ENCODE measurements around the gene EHD2.
"Not testable (repeated sequence)": the region's sequence is repeated elsewhere in the genome, so short reads cannot be mapped to it uniquely, and the experiment has no call there.

EHD2 gene

GRCh38 chr19:47719047-47719859 lies 6.0 kb downstream of the EHD2 start:
- peak overlapping the region; percentile 76 for H3K9ac ChIP-seq (ENCODE audit: insufficient read length, low read depth)
- no peaks in the 10 kb centered on the region for H3K27me3 ChIP-seq (ENCODE audit: insufficient read depth, insufficient read length)
- TF ChIP-seq ZNF274 (IDR thresholded peaks at IDR 0.05; ENCODE audit: low read depth, low read length) (no peak), SUZ12 (IDR thresholded peaks at IDR 0.05; ENCODE audit: extremely low read depth, insufficient read depth, insufficient read length) (no peak), YY1 (IDR thresholded peaks at IDR 0.05; ENCODE audit: insufficient read depth, insufficient read length) (no peak)
- no peak for DNase-seq (ENCODE audit: low read depth, low spot score)
- peaks cover 5% of the 10 kb centered on the region; the same call in 1 of the 2 replicates for H3K9me3 ChIP-seq (ENCODE audit: insufficient read depth, low read length)
- H3K36me3 ChIP-seq (ENCODE audit: insufficient read depth, insufficient read length, low read length) = peaks cover 34% of the 10 kb centered on the region
- H3K4me3 ChIP-seq (ENCODE audit: insufficient read length, low read depth) = no peak overlapping the region
- H3K4me1 ChIP-seq (ENCODE audit: insufficient read depth, insufficient read length) = peaks cover 2% of the 10 kb centered on the region

GRCh38 chr19:47720669-47721422 lies 7.6 kb downstream of the EHD2 start:
- TF ChIP-seq YY1 (IDR thresholded peaks at IDR 0.05; ENCODE audit: insufficient read depth, insufficient read length) (no peak), SUZ12 (IDR thresholded peaks at IDR 0.05; ENCODE audit: extremely low read depth, insufficient read depth, insufficient read length) (no peak), ZNF274 (IDR thresholded peaks at IDR 0.05; ENCODE audit: low read depth, low read length) (no peak)
- H3K9ac ChIP-seq (ENCODE audit: insufficient read length, low read depth) = no peak overlapping the region
- H3K27me3 ChIP-seq (ENCODE audit: insufficient read depth, insufficient read length) = no peaks in the 10 kb centered on the region
- no peaks in the 10 kb centered on the region for H3K9me3 ChIP-seq (ENCODE audit: insufficient read depth, low read length)
- H3K4me1 ChIP-seq (ENCODE audit: insufficient read depth, insufficient read length) = peaks cover 9% of the 10 kb centered on the region
- H3K36me3 ChIP-seq (ENCODE audit: insufficient read depth, insufficient read length, low read length) = peaks cover 44% of the 10 kb centered on the region
- DNase-seq (ENCODE audit: low read depth, low spot score) = no peak
- no peak overlapping the region for H3K4me3 ChIP-seq (ENCODE audit: insufficient read length, low read depth)

- H3K4me3 ChIP-seq (ENCODE audit: insufficient read length, low read depth) = no peak overlapping the region
- TF ChIP-seq ZNF274 (IDR thresholded peaks at IDR 0.05; ENCODE audit: low read depth, low read length) = no peak
- TF ChIP-seq YY1 (IDR thresholded peaks at IDR 0.05; ENCODE audit: insufficient read depth, insufficient read length) = no peak
- no peak for TF ChIP-seq SUZ12 (IDR thresholded peaks at IDR 0.05; ENCODE audit: extremely low read depth, insufficient read depth, insufficient read length)
- H3K9me3 ChIP-seq (ENCODE audit: insufficient read depth, low read length) = no peaks in the 10 kb centered on the region
- no peak for DNase-seq (ENCODE audit: low read depth, low spot score)
- peaks cover 47% of the 10 kb centered on the region for H3K36me3 ChIP-seq (ENCODE audit: insufficient read depth, insufficient read length, low read length)
- peaks cover 10% of the 10 kb centered on the region for H3K4me1 ChIP-seq (ENCODE audit: insufficient read depth, insufficient read length)
- no peaks in the 10 kb centered on the region for H3K27me3 ChIP-seq (ENCODE audit: insufficient read depth, insufficient read length)
- no peak overlapping the region for H3K9ac ChIP-seq (ENCODE audit: insufficient read length, low read depth)
These were observed 10.3 kb downstream of the EHD2 start for GRCh38 chr19:47723581-47723940.

GRCh38 chr19:47725759-47726401 lies 12.7 kb downstream of the EHD2 start:
- DNase-seq (ENCODE audit: low read depth, low spot score) = no peak
- Histone ChIP-seq H3K9me3 (ENCODE audit: insufficient read depth, low read length) (no peaks in the 10 kb centered on the region), H3K4me1 (ENCODE audit: insufficient read depth, insufficient read length) (peaks cover 10% of the 10 kb centered on the region), H3K4me3 (ENCODE audit: insufficient read length, low read depth) (no peak overlapping the region), H3K9ac (ENCODE audit: insufficient read length, low read depth) (no peak overlapping the region), H3K27me3 (ENCODE audit: insufficient read depth, insufficient read length) (no peaks in the 10 kb centered on the region), H3K36me3 (ENCODE audit: insufficient read depth, insufficient read length, low read length) (peaks cover 48% of the 10 kb centered on the region)
- TF ChIP-seq ZNF274 (IDR thresholded peaks at IDR 0.05; ENCODE audit: low read depth, low read length) (no peak), SUZ12 (IDR thresholded peaks at IDR 0.05; ENCODE audit: extremely low read depth, insufficient read depth, insufficient read length) (no peak), YY1 (IDR thresholded peaks at IDR 0.05; ENCODE audit: insufficient read depth, insufficient read length) (no peak)

- no peak for DNase-seq (ENCODE audit: low read depth, low spot score)
- peaks cover 47% of the 10 kb centered on the region for H3K36me3 ChIP-seq (ENCODE audit: insufficient read depth, insufficient read length, low read length)
- H3K27me3 ChIP-seq (ENCODE audit: insufficient read depth, insufficient read length) = no peaks in the 10 kb centered on the region
- no peak for TF ChIP-seq SUZ12 (IDR thresholded peaks at IDR 0.05; ENCODE audit: extremely low read depth, insufficient read depth, insufficient read length)
- no peak for TF ChIP-seq ZNF274 (IDR thresholded peaks at IDR 0.05; ENCODE audit: low read depth, low read length)
- TF ChIP-seq YY1 (IDR thresholded peaks at IDR 0.05; ENCODE audit: insufficient read depth, insufficient read length) = no peak
- H3K4me1 ChIP-seq (ENCODE audit: insufficient read depth, insufficient read length) = peaks cover 10% of the 10 kb centered on the region
- no peak overlapping the region for H3K9ac ChIP-seq (ENCODE audit: insufficient read length, low read depth)
- no peaks in the 10 kb centered on the region for H3K9me3 ChIP-seq (ENCODE audit: insufficient read depth, low read length)
- H3K4me3 ChIP-seq (ENCODE audit: insufficient read length, low read depth) = no peak overlapping the region
These were observed 13.2 kb downstream of the EHD2 start for GRCh38 chr19:47726467-47726866.

- peaks cover 47% of the 10 kb centered on the region for H3K36me3 ChIP-seq (ENCODE audit: insufficient read depth, insufficient read length, low read length)
These were observed 15.1 kb downstream of the EHD2 start for GRCh38 chr19:47728295-47728694.

GRCh38 chr19:47729468-47729798 lies 16.2 kb downstream of the EHD2 start:
- Histone ChIP-seq H3K9ac (ENCODE audit: insufficient read length, low read depth) (peak overlapping the region; percentile 72), H3K27me3 (ENCODE audit: insufficient read depth, insufficient read length) (no peaks in the 10 kb centered on the region), H3K4me1 (ENCODE audit: insufficient read depth, insufficient read length) (peaks cover 6% of the 10 kb centered on the region), H3K4me3 (ENCODE audit: insufficient read length, low read depth) (peak overlapping the region; percentile 24), H3K9me3 (ENCODE audit: insufficient read depth, low read length) (no peaks in the 10 kb centered on the region), H3K36me3 (ENCODE audit: insufficient read depth, insufficient read length, low read length) (peaks cover 45% of the 10 kb centered on the region)
- DNase-seq (ENCODE audit: low read depth, low spot score) = no peak
- TF ChIP-seq YY1 (IDR thresholded peaks at IDR 0.05; ENCODE audit: insufficient read depth, insufficient read length) (no peak), SUZ12 (IDR thresholded peaks at IDR 0.05; ENCODE audit: extremely low read depth, insufficient read depth, insufficient read length) (no peak), ZNF274 (IDR thresholded peaks at IDR 0.05; ENCODE audit: low read depth, low read length) (no peak)

More at GRCh38 chr19:47728295-47728694, 15.1 kb downstream of the EHD2 start:
- not testable (repeated sequence) for H3K9me3 ChIP-seq (ENCODE audit: insufficient read depth, low read length); H3K9ac ChIP-seq (ENCODE audit: insufficient read length, low read depth); H3K27me3 ChIP-seq (ENCODE audit: insufficient read depth, insufficient read length); H3K4me3 ChIP-seq (ENCODE audit: insufficient read length, low read depth); DNase-seq (ENCODE audit: low read depth, low spot score); H3K4me1 ChIP-seq (ENCODE audit: insufficient read depth, insufficient read length)
